ENCODE measurements around the gene UBAC1. TPM values are rescaled to one million over a fixed set of nuclear protein-coding genes. Genes with fewer than 3 reads are reported as not detected.
A peak's percentile ranks its signal among the peaks of the same experiment; 100 is the strongest.

The UBAC1 gene
- total and polyA plus RNA-seq, 4 donors: 37.8 to 49.5 (median 39.7) TPM

DNA sequence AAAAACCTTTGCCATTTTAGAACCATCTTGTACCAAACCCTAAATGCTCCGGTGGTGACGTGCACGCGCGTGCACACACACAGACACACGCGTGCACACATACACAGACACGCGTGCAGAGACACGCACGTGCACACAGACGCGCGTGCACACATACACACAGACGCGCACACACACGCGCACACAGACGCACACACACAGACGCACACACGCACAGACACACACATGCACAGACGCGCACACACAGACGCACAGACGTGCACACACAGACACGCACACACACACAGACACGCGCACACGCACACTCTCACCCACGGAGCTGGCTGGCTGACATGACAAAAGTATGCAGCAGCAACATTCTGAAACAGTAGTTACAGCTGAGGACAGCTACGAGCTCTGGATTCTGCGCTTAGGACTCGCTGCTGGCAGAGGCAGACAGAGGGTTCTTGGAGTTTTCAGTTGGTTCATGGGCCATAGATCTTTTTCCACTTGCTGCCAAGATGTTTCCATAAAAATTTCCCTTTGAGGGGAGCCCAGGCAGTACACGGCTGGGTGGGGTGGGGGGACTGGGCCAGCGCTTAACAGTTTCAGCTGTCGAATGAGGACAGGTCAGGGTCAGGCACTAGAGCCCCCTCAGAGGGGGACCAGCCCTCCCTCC lies 46.2 kb upstream of the UBAC1 start:
- DNase-seq (peak in 1 of 3 donors; percentile 35), ATAC-seq (ENCODE audit: insufficient read depth, low FRiP score) (no peak)
- H3K36me3 ChIP-seq (ENCODE audit: control insufficient read depth in 4 of 4, insufficient read depth in 4 of 4, low read length in 4 of 4): peaks cover 0 to 20% (median 0%) of the 10 kb centered on the region in 4 donors
- H3K4me3 ChIP-seq: no peak overlapping the region
- H3K9me3 ChIP-seq (ENCODE audit: control insufficient read depth in 4 of 4, insufficient read depth in 3 of 4, low read length in 3 of 4): no peaks in the 10 kb centered on the region
- no peak overlapping the region for H3K9ac ChIP-seq (ENCODE audit: insufficient read depth in 1 of 2, low read length in 2 of 2)
- WGBS, 2 donors: 77 to 89% methylated on average over 36 of the region's 36 CpGs
- H3K27me3 ChIP-seq (ENCODE audit: control insufficient read depth in 3 of 3, insufficient read depth in 3 of 3, low read length in 2 of 3): no peaks in the 10 kb centered on the region
- TF ChIP-seq, protein P1, sequence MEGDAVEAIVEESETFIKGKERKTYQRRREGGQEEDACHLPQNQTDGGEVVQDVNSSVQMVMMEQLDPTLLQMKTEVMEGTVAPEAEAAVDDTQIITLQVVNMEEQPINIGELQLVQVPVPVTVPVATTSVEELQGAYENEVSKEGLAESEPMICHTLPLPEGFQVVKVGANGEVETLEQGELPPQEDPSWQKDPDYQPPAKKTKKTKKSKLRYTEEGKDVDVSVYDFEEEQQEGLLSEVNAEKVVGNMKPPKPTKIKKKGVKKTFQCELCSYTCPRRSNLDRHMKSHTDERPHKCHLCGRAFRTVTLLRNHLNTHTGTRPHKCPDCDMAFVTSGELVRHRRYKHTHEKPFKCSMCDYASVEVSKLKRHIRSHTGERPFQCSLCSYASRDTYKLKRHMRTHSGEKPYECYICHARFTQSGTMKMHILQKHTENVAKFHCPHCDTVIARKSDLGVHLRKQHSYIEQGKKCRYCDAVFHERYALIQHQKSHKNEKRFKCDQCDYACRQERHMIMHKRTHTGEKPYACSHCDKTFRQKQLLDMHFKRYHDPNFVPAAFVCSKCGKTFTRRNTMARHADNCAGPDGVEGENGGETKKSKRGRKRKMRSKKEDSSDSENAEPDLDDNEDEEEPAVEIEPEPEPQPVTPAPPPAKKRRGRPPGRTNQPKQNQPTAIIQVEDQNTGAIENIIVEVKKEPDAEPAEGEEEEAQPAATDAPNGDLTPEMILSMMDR (IDR thresholded peaks at IDR 0.05; ENCODE audit: control extremely low read depth, extremely low read depth): no peak
- H3K4me1 ChIP-seq (ENCODE audit: control insufficient read depth in 5 of 5, insufficient read depth in 5 of 5, low read length in 5 of 5): peaks cover 2 to 36% (median 28%) of the 10 kb centered on the region in 5 donors
- H3K27ac ChIP-seq (ENCODE audit: low read depth in 1 of 2, low read length in 1 of 2): peak overlapping the region in 1 of 2 donors; percentile 89

DNA sequence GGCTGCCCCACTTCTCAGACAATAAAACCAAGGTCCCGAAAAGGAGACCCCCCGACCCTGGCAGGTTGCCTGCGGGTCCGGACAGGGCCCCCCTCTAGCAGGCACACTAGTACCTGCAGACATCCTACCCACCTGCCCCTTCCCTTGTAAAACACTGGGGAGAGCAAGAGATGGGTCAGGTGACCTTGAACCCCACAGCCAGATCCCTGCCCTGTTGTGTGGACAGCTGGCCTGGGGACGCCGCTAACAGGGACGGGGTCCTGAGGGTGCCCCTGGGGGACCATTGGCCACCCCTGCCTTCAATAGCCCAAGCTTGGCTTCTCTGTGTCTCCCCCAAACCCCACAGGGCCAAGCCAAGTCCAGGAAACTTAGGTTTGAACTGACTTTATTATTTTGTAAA lies 45.0 kb upstream of the UBAC1 start:
- Histone ChIP-seq H3K9me3 (ENCODE audit: control insufficient read depth in 4 of 4, insufficient read depth in 3 of 4, low read length in 3 of 4) (no peaks in the 10 kb centered on the region), H3K36me3 (ENCODE audit: control insufficient read depth in 4 of 4, insufficient read depth in 4 of 4, low read length in 4 of 4) (peaks cover 0 to 12% (median 0%) of the 10 kb centered on the region in 4 donors), H3K4me1 (ENCODE audit: control insufficient read depth in 5 of 5, insufficient read depth in 5 of 5, low read length in 5 of 5) (peaks cover 2 to 30% (median 24%) of the 10 kb centered on the region in 5 donors), H3K27ac (ENCODE audit: low read depth in 1 of 2, low read length in 1 of 2) (peak overlapping the region in 1 of 2 donors; percentile 17), H3K9ac (ENCODE audit: insufficient read depth in 1 of 2, low read length in 2 of 2) (no peak overlapping the region), H3K27me3 (ENCODE audit: control insufficient read depth in 3 of 3, insufficient read depth in 3 of 3, low read length in 2 of 3) (no peaks in the 10 kb centered on the region), H3K4me3 (no peak overlapping the region)
- ATAC-seq (ENCODE audit: insufficient read depth, low FRiP score) (no peak), DNase-seq (no peak)
- TF ChIP-seq, protein P1 (IDR thresholded peaks at IDR 0.05; ENCODE audit: control extremely low read depth, extremely low read depth): no peak
- 91 to 97% methylated on average over 7 of the region's 7 CpGs for WGBS, 2 donors

DNA sequence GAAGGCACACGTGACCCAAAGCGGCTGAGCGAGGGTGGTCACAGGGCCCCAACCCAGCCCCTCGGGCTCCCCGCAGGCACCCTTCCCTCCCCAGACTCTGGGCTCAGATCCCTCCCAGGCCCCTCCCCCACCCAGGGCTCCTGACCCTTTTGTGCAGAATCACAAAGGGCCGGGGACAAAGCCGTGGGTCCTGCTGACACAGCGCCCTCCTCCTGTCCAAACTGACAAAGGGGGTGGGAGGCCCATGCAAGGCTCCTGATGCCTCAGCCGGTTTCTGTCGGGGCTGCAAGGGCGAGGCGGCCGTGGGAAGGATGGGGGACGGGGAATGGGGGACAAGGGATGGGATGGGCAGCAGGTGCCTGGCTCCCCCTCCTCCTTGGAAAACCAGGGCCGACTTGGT lies 43.5 kb upstream of the UBAC1 start:
- TF ChIP-seq, protein P1 (IDR thresholded peaks at IDR 0.05; ENCODE audit: control extremely low read depth, extremely low read depth): no peak
- WGBS, 2 donors: 82 to 89% methylated on average over 13 to 15 of the region's 15 CpGs
- Histone ChIP-seq H3K4me1 (ENCODE audit: control insufficient read depth in 5 of 5, insufficient read depth in 5 of 5, low read length in 5 of 5) (peaks cover 2 to 30% (median 23%) of the 10 kb centered on the region in 5 donors), H3K27me3 (ENCODE audit: control insufficient read depth in 3 of 3, insufficient read depth in 3 of 3, low read length in 2 of 3) (no peaks in the 10 kb centered on the region), H3K27ac (ENCODE audit: low read depth in 1 of 2, low read length in 1 of 2) (no peak overlapping the region), H3K4me3 (no peak overlapping the region), H3K9me3 (ENCODE audit: control insufficient read depth in 4 of 4, insufficient read depth in 3 of 4, low read length in 3 of 4) (no peaks in the 10 kb centered on the region), H3K9ac (ENCODE audit: insufficient read depth in 1 of 2, low read length in 2 of 2) (no peak overlapping the region), H3K36me3 (ENCODE audit: control insufficient read depth in 4 of 4, insufficient read depth in 4 of 4, low read length in 4 of 4) (peaks cover 0 to 11% (median 0%) of the 10 kb centered on the region in 4 donors)
- no peak for ATAC-seq (ENCODE audit: insufficient read depth, low FRiP score)
- DNase-seq: no peak

All from lung (tissue), 12 donors.